NCI-H146 treated with DMSO at 0.1 percent for 48 hours (cell line): ENCODE data around the gene FSD1.
"Not testable (repeated sequence)": the region's sequence is repeated elsewhere in the genome, so short reads cannot be mapped to it uniquely, and the experiment has no call there.

Experiments used
- DNase-seq: peaks from one replicate; lab custom pipeline; 2025; ENCODE audit not compliant: unreplicated experiment; lab: John Stamatoyannopoulos, UW

The FSD1 gene

DNA sequence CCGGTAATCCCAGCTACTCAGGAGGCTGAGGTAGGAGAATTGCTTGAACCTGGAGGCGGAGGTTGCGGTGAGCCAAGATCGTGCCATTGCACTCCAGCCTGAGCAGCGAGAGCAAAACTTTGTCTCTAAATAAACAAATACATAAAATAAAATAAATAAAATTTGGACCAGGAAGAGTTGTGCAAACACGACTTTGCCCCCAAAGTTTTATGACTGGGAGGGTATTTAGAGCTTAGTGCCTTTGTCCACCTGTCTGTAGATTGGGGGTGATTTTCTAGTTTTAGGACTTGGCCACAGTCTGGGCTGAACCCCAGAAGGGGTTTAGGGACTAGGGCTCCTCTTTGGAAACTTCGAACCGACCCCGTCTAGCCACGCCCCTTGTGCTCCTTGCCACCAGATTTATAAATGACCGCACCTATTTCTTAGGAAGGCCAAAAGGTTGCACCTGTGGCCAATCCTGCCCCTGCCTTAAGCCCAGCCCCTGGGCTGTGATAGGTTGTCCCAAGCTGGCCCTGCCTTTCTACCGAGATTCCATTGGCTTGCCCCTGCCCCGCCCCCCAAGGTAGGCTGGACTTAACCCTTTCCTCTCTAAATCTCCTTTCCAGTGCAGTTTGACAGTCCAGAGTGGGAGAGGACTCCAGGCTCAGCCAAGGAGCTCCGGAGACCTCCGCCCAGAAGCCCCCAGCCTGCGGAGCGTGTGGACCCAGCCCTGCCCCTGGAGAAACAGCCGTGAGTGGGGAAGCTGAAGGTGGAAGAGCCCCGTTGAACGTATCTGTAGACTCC lies 20.0 kb upstream of the FSD1 start:
- no peak for DNase-seq

DNA sequence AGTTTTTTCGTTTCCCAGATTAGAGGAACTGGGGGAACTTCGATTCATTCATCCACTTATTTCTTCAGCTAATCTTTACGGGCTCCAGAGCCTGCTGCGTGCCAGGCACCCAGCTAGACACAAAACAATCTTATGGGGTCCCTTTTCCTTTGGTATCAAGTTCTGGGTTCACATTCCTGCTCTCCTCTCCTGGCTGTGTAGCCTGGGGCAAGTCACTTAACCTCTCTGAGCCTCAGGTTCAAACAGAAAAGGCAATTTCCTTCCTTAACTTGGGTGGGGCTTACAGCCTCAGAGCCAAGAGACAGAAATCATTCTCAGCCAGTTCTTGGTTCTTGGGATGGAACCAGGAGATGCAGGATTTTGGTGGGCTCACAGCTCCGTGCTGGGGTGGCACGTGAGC lies 19.4 kb upstream of the FSD1 start:
- no peak for DNase-seq

DNA sequence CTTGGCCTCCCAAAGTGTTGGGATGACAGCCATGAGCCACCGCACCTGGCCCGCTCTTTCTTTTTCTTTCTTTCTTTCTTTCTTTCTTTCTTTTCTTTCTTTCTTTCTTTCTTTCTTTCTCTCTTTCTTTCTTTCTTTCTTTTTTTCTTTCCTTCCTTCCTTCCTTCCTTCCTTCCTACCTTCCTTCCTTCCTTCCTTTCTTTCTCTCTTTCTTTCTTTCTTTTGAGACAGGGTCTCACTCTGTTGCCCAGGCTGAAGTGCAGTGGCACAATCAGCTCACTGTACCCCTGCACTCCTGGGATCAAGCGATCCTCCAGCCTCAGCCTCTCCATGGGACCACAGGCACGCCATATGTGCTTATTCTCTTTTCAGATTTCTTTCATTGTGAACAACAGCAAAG lies 18.3 kb upstream of the FSD1 start:
- DNase-seq: not testable (repeated sequence)

DNA sequence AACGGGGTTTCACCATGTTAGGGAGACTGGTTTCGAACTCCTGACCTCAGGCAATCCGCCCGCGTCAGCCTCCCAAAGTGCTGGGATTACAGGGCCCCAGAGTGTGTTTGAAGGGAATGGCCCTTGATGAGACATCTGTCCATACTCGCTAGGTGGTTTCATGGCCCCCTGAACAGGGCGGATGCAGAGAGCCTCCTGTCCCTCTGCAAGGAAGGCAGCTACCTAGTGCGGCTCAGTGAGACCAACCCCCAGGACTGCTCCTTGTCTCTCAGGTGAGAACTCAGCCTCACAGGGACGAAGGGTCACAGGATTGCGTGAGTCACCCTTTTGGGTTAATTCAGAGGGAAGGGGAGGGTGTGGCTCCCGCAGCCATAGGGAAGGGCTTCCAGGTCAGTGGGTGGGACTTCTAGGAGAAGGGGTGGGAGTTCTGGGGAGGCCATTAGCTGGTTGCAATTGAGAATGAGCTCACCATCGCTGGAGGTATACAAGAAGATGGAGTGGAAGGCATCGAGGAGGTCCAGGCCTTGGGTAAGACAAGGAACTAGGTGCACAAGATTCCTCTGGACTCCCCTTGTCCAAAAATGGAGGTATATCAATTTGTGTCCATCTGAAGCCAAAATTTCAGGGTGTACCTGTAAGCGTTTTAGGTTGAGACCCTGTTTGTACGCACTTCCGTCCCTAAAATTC lies 16.2 kb upstream of the FSD1 start:
- no peak for DNase-seq

DNA sequence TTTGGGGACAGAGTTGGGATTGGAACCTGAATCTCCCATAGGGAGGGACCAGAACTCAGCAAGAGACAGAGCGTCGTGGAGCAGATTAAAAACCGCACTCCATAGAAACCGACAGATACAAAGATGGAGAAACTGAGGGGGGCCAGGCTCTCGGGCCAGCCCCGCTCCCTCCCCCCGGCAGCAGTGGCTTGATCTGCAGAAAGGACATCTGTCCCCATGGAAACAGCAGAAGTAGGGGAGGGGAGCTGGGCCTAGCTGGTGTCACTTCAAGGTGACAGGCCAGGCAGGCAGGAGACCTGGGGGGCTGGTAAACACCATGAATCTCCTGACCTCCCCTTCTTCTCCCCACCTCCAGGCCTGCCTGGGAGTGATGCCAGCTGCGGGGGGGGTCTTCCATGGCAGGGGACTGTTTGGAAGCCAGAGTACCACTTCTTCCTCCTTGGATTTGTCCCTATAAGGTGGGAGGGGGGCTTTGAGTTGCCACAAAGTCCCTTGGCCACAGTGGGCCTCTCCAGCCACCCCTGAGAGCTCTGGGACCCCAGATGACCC lies 13.1 kb upstream of the FSD1 start:
- DNase-seq: no peak

DNA sequence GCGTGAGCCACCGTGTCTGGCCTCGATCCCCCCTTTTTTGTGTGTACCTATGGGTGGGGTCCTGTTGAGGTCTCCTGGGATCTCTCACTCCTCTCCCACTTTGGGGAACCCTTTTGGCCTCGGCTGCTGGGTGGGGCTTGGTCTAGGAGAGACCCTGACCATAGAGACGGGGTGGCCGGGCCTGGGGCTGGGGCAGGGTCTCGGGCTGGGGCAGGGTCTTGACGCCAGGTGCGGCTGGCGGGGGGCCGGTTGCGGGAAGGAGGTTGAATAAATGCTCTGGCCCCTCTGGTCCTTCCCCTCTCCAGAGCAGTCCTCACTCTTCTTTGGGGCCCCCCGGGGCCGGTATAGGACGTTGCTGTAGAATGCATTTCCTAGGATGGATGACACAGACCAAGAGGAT lies 11.9 kb upstream of the FSD1 start:
- no peak for DNase-seq

DNA sequence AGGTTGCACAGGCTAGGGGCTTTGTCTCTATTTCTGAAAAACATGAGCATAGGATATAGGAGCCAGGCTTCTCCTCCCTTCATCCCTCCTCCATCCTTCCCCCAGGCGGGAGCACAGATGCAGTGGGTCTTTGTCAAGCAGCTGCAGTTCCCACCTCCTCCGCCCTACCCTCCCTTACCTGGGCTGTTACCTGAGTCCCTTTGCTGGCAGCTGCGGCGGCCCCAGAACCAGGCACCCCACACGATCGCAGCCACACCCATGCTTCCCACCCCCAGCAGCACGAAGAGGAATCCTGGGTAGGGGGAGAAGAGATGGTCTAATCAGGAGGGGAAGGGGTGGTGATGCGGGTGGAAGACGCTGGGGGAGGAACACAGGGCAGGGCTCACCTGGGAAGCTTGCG lies 10.0 kb upstream of the FSD1 start:
- DNase-seq: no peak

DNA sequence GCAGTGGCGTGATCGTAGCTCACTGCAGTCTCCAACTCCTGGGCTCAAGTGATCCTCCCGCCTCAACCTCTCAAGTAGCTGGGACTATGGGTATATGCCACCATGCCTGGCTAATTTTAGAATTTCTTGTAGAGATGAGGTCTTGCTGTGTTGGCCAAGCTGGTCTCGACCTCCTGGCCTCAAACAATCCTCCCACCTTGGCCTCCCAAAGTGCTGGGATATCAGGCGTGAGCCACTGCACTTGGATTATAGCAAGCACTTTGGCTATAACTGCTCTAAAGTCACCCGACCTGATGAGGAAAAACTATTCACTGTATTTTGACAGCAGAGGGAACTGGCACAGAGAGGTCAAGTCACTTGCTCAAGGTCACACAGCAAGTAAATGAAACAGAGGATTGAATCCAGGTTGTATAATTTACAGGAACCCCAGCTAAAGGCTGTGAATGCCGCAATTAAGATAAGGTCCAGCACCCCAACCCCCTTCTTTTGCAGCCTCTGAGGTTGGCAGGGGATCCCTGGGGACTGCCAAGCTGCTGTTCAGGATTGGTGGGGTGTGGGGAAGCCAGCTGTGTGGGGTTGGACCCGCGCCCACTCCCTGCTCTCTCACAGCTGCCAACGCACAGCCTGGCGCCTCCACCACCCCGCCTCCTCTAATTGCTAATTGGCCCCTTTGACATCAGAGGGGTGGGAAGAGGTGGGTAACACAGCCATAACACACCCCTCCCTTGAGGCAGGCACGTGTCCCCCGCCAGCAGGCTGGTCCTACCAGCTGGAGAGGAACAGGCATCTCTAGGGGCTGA lies 8.2 kb upstream of the FSD1 start:
- peak; percentile 5 for DNase-seq

DNA sequence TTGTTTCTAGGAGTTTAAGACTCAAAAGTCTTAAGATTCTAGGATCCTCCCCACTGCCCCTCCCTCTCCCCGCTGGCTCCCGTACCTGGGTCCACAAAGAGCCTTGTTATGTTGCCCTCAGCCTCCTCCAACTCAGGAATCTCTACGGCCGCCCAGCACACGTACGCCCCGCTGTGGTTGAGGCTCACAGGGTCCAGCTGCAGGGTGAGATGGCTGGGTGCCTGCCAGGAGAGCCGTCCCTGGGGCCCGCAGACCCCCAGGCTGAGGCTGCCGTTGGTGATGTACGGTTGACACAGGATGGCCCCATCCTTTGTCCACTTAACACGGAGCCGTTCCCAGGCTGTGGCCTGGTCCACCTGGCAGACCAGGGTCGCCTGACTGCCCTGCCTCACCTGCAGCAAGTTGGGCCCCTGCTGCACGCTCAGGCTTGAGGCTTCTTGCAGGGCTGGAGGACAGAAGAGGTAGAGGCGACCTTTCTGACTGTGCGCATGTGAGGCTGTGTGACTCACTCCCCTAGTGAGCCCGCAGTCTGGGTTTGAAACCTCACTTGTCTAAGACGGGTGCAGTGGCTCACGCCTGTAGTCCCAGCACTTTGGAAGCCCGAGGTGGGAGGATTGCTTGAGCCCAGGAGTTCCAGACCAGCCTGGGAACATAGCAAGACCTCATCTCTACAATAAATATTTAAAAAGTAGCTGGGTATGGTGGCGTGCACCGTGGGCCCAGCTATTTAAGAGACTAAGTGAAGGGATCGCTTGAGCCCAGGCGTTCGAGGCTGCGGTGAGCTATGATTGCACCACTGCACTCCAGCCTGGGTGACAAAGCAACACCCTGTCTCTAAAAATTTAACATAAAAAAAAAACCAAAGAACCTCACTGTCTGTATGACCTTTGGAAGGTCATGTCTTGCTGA lies 6.2 kb upstream of the FSD1 start:
- DNase-seq: no peak

DNA sequence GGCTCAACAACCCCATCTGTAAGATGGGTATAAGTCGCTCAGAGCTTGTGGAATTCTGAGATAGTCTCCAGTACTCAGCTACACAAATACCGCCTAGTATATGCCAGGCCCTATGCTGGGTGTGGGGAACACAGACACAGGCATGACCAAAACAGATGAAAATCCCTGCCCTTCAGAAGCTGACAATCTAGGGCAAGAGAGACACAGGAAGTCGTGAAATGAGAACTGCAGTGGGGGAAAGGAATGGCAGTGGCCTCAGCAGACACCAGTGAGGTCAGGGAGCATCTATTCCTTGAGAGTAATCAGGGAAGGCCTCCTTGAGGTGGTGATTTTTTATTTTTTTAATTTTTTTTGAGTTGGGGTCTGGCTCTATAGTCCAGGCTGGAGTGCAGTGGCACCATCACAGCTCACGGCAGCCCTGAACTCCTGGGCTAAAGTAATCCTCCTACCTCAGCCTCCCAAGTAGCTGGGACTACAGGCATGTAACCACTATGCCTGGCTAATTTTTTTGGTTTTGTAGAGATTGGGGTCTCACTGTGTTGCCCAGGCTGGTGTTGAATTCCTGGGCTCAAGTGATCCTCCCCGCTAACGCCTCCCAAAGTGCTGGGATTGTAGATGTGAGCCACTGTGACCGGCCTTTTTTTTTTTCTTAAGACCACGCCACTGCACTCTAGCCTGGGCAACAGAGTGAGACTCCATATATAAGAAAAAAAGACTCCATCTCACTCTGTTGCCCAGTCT lies 5.4 kb upstream of the FSD1 start:
- DNase-seq: no peak

DNA sequence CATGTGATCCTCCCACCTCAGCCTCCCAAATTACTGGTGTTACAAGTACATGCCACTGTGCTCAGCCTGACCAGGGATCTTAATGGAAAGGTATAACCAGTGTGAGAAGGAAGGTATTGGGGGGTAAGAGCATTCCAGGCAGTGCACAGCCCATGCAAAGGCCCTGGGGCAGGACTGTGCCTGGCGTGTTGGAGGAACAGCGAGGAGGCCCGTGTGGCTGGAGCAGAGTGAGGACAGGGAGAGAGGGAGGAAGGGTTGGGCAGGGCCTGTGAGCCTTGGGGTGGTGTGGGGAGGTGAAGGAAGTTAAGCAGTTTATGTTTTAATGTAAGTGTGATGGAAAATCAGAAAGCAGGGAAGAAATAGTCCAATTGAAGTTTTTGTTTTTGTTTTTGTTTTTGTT lies 3.8 kb upstream of the FSD1 start:
- no peak for DNase-seq

DNA sequence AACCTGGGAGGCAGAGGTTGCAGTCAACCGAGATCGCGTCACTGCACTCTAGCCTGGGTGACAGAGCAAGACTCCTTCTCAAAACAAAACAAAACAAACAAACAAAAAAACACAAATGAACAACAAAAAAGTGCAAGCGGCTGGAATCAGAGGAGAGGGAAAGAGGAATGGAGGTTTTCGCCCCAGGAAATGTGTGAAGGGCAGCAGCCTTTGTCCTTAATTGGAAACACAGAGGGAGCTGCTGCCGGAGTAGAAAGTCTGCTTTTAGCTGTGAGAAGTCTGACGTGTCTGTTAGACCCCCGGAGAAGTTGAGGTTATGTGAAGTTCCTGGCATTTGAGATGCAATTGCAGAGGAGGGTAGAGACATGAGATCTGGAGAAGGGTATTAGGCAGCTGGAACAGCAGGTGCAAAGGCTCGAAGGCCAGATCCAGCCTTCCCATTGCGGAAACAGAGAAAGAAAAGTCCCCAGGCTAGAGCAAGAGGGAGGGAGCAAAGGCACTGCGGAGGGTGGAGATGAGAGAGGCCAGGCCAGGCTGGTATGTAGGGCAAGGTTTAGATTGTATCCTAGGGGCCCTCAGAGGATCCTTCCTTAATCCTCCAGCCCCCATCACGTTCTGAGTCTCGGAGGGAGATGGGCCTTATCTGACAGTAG lies 2.7 kb upstream of the FSD1 start:
- DNase-seq: no peak

DNA sequence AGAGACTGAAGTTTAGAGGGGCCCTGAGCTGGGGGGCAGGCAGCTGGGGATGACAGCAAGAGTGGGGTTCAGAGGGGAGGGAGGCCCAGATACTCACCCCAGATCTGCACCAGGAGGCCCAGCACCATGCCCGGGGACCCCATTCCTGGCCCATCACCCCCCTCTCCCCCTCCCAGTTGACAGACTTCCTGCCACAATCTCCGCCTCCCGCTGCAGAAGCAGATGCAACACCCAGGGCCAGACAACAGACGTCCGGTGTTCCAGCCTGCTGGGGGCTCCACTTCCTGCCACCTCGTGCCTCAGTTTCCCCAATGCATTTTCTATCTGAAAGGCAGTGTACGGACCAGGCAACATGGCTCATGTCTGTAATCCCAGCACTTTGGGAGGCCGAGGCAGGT lies 2.2 kb upstream of the FSD1 start, which contains the start of gene TMIGD2:
Gene TMIGD2, minus strand, starts transcription at position 147 of the 398 bp plus-strand sequence. Its CDS starts 4 bp downstream, at position 143.
- DNase-seq: no peak

DNA sequence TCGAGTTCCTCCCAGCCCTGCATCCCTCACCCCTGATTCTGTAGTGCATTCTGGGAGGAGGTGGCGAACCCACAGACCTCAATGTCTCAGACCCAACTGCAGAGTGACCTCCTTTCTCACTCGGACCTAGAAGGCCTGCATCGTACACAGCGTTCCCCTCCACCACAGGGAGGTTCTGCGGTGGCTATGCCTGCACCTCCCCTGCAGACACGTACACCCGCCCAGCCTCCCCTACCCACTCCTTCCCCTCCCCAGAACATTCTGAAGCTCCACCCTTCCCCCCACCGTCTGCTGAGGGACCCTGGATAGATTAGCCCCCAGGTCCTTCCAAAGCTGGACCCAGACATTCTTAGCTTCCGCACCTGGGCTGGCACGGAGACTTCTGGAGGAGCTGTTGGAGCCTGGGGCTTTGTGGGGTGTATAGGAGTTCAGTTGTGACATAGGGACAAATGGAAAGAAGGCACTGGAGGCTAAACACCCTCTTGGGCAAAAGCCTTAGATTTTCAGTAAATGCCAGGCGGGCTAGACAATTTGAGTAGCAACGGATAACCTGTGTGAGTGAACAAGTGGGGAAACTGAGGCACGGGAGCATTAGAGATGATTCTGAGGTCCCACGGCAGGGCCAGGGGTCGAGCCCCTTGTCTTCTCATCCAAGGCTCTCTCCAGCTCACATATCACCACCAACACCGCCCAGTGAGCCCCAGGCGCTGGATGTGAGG lies 420 bp upstream of the FSD1 start:
- DNase-seq: no peak

DNA sequence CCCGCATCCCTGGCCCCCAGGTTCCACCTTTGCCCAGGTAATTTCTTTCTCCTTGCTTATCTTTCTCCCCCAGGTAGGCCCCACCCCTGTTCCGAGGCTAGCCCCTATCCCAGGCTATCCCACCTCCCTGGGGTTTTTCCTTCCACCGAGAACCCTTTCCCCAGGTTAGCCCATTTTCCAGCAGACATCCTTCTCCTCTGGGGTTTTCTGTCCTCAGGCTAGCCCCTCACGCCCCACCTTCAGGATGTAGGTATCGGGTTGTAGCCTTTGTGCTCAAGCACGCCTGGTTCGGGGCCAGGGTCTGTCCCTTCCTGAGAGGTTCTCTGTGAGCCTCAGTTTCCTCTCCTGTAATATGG lies 837 bp downstream of the FSD1 start:
- no peak for DNase-seq

DNA sequence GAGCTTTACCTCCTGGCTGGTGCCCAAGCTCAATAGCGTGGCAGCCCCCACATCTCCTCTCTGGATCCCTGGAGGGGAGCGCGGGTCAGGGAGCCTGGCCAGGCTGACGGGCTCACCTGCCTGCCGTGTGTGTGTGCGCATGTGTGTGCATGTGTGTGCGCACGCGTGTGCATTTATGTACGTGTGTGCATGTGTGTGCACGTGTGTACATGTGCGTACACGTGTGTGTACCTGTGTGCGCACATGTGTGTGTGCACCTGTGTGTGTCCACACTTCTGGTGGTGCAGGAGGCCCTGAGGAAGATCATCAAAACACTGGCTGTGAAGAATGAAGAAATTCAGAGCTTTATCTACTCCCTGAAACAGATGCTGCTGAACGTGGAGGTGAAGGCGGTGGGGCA lies 1.3 kb downstream of the FSD1 start:
- no peak for DNase-seq

DNA sequence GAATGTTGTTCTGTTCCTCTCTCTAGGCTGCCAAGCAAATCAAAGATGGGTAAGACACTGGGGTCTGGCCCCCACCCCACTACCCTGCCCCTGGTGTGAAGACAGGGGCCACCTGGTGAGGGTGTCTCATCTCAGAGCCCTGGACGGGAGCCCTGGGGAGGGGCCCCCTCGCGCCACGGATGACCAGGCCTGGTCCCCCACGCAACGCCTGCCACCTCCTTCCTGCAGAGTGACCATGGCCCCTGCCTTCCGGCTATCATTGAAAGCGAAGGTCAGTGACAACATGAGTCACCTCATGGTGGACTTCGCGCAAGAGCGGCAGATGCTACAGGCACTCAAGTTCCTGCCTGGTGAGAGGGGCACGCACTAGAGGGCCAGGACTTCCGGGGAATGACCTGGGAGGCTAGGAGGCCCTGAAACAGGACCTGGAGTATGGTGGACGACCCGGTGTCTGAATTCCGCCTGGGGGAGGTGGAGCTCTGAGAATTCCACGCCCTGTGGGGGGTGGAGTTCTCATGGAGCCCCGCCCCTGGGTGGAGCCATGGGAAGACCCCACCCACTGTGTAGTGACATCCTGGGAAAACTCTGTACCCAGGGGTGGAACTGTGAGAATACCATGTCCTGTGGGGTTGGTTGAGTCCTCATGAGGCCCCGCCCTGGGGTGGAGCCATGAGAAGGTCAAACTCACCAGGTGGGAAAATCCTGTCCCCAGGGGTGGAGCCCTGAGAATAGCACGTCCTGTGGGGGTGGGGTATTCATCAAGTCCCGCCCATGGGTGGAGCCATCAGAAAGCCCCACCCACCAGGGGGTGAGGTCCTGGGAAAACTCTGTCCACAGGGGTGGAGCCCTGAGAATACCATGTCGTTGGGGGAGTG lies 6.1 kb downstream of the FSD1 start:
- DNase-seq: no peak
